SU-DHL-6 (cell line): ENCODE results near the gene WDR87.
"Not testable (repeated sequence)": the region's sequence is repeated elsewhere in the genome, so short reads cannot be mapped to it uniquely, and the experiment has no call there.

Source experiments
- H2AFZ ChIP-seq: fragments of 200-600 bp; sonication (generic); 2 replicates; pipeline ENCODE4 v1.6.1; 2014; ENCODE audit warnings: low read depth, mild to moderate bottlenecking, moderate library complexity, mixed read lengths, antibody characterized with exemption, low read length; ENCODE audit not compliant: severe bottlenecking
- H3F3A ChIP-seq: fragments of 200-600 bp; shearing (Covaris generic); 2 replicates; pipeline ENCODE4 v1.6.0; 2016; ENCODE audit warnings: antibody characterized with exemption, mild to moderate bottlenecking; ENCODE audit not compliant: insufficient read depth
- H3K27ac ChIP-seq: fragments of 200-600 bp; sonication (generic); 2 replicates; pipeline ENCODE4 v1.5.1; 2016; ENCODE audit warnings: low read depth, mild to moderate bottlenecking, low read length, moderate library complexity, mixed read lengths
- H3K27me3 ChIP-seq: fragments of 200-600 bp; sonication (generic), shearing (Covaris generic); 2 replicates; pipeline ENCODE4 v1.6.0; 2014; ENCODE audit warnings: mild to moderate bottlenecking, low read length
- H3K36me3 ChIP-seq: fragments of 200-600 bp; sonication (generic); 2 replicates; pipeline ENCODE4 v1.6.1; 2014; ENCODE audit warnings: mild to moderate bottlenecking, low read length, mixed read lengths
- H3K4me2 ChIP-seq: fragments of 300-600, 200-600 bp; shearing (Covaris generic), sonication (generic); 2 replicates; pipeline ENCODE4 v1.6.0; 2014; ENCODE audit warnings: low read length, low read depth, mild to moderate bottlenecking; ENCODE audit not compliant: poor library complexity, severe bottlenecking
- H3K4me3 ChIP-seq: fragments of 200-600 bp; sonication (generic); 2 replicates; pipeline ENCODE4 v1.5.1; 2014; ENCODE audit warnings: antibody characterized with exemption, low read length, mild to moderate bottlenecking, mixed read lengths; ENCODE audit not compliant: insufficient read depth, poor library complexity, severe bottlenecking
- H3K79me2 ChIP-seq: fragments of 200-600 bp; sonication (generic); 2 replicates; pipeline ENCODE4 v1.6.1; 2014; ENCODE audit warnings: mild to moderate bottlenecking, low read length, moderate library complexity; ENCODE audit not compliant: insufficient read depth
- H3K9ac ChIP-seq: fragments of 200-600 bp; sonication (generic); 2 replicates; pipeline ENCODE4 v1.7.0; 2014; ENCODE audit warnings: mild to moderate bottlenecking, low read length
- H3K9me2 ChIP-seq: fragments of 200-600 bp; sonication (generic); replicated peaks from 2 replicates; pipeline ENCODE4 v1.6.1; 2014; ENCODE audit warnings: low read length; ENCODE audit not compliant: insufficient read depth
- H3K9me3 ChIP-seq: fragments of 200-600 bp; sonication (generic); 2 replicates; pipeline ENCODE4 v1.6.1; 2014; ENCODE audit warnings: low read length, mixed read lengths; ENCODE audit not compliant: insufficient read depth
- H4K20me1 ChIP-seq: fragments of 200-600 bp; sonication (generic); 2 replicates; pipeline ENCODE4 v1.6.1; 2014; ENCODE audit warnings: low read depth, mild to moderate bottlenecking, antibody characterized with exemption, low read length, moderate library complexity, mixed read lengths
- CTCF ChIP-seq: fragments of 200-600 bp; sonication (generic); IDR thresholded peaks from one replicate; pipeline ENCODE4 v1.5.1; 2017; ENCODE audit warnings: antibody characterized with exemption, mild to moderate bottlenecking, low read length, moderate library complexity; ENCODE audit not compliant: insufficient read depth, poor library complexity, severe bottlenecking
- EZH2phosphoT487 ChIP-seq: fragments of 200-600 bp; sonication (generic), shearing (Covaris generic); conservative IDR thresholded peaks from 2 replicates; pipeline ENCODE4 v1.6.1; 2018; ENCODE audit warnings: mild to moderate bottlenecking, antibody characterized with exemption, low read length, moderate library complexity, mixed read lengths

Gene WDR87

DNA sequence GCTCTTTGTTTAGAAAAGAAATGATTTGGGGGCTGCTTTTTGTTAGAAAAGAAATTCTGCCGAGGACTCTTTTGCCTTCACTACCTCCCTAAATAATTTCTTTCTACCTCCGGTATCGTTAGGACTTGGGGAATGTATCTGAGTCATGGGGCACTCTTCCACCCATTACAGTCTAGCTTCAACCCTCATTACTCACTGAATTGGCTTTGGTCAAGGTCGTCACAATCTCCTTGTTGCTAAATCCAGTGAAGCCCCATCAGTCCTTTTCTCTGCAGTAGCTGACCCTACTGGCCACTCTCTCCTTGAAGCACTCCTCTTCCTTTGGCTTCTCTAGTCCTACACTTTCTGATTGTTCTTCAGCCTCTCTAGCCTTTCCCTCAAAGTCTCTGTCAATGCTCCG lies 34.0 kb downstream of the WDR87 start:
- Histone ChIP-seq H3K27me3 (no peaks in the 10 kb centered on the region), H3F3A (no peaks in the 10 kb centered on the region), H2AFZ (no peak overlapping the region), H3K9ac (no peak overlapping the region), H3K9me3 (no peaks in the 10 kb centered on the region), H3K4me3 (no peak overlapping the region), H3K36me3 (no peaks in the 10 kb centered on the region), H3K27ac (no peak overlapping the region), H3K79me2 (no peaks in the 10 kb centered on the region), H4K20me1 (no peaks in the 10 kb centered on the region), H3K9me2 (no peaks in the 10 kb centered on the region), H3K4me2 (no peak overlapping the region)
- TF ChIP-seq EZH2phosphoT487 (no peak), CTCF (no peak)

- no peak for TF ChIP-seq CTCF
- TF ChIP-seq EZH2phosphoT487: no peak
- H3K79me2 ChIP-seq: no peaks in the 10 kb centered on the region
- H3K36me3 ChIP-seq: no peaks in the 10 kb centered on the region
- no peaks in the 10 kb centered on the region for H3K9me3 ChIP-seq
- H4K20me1 ChIP-seq: no peaks in the 10 kb centered on the region
- no peaks in the 10 kb centered on the region for H3F3A ChIP-seq
- no peak overlapping the region for H3K4me2 ChIP-seq
- H3K9ac ChIP-seq: no peak overlapping the region
- H3K4me3 ChIP-seq: no peak overlapping the region
- H2AFZ ChIP-seq: no peak overlapping the region
- H3K9me2 ChIP-seq: no peaks in the 10 kb centered on the region
- H3K27ac ChIP-seq: no peak overlapping the region
- H3K27me3 ChIP-seq: no peaks in the 10 kb centered on the region
Measured at GRCh38 chr19:37869766-37870340, 36.5 kb downstream of the WDR87 start.

DNA sequence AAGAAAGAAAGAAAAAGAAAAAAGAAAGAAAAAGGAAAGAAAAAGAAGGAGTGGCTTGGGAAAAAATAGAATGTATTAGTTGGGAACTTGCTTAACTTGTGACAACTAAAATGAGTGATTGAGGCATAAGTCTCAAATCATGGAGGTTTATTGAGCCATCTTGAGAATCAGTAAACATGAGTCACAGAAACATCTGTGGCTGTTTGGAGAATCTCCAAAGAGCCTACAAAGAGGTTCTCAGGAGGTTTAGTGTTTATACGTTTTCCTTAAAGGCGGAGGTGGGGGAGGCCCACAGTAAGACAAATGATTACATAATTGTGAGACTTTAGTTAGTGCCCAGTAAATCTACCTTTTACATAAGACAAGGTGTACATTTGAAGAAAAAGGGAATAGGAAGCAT lies 38.6 kb downstream of the WDR87 start:
- Histone ChIP-seq H3K27ac (no peak overlapping the region), H2AFZ (no peak overlapping the region), H3K4me3 (no peak overlapping the region), H3K27me3 (no peaks in the 10 kb centered on the region), H3K9me2 (no peaks in the 10 kb centered on the region), H3K9ac (no peak overlapping the region), H3K4me2 (no peak overlapping the region), H3F3A (no peaks in the 10 kb centered on the region), H3K9me3 (no peaks in the 10 kb centered on the region), H3K79me2 (no peaks in the 10 kb centered on the region), H4K20me1 (no peaks in the 10 kb centered on the region), H3K36me3 (no peaks in the 10 kb centered on the region)
- TF ChIP-seq CTCF (no peak), EZH2phosphoT487 (no peak)

DNA sequence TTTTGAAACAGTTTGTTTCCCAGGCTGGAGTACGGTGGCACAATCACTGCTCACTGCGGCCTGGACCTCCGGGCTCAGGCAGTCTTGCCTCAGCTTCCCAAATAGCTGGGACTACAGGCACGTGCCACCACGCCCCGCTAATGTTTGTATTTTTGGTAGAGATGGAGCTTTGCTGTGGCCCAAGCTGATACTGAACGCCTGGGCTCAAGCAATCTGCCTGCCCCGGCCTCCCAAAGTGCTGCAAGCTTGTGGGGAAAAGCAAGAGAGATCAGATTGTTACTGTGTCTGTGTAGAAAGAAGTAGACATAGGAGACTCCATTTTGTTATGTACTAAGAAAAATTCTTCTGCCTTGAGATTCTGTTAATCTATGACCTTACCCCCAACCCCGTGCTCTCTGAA lies 40.5 kb downstream of the WDR87 start:
- not testable (repeated sequence) for H3K9ac ChIP-seq, H2AFZ ChIP-seq, H3K79me2 ChIP-seq, H3K9me2 ChIP-seq, H3K4me2 ChIP-seq, H3K4me3 ChIP-seq, H3K27me3 ChIP-seq, H3F3A ChIP-seq, H3K27ac ChIP-seq, H3K36me3 ChIP-seq, H3K9me3 ChIP-seq, H4K20me1 ChIP-seq
